ENCODE results near the gene GJB2. TPM values are rescaled to one million over a fixed set of nuclear protein-coding genes. Genes with fewer than 3 reads are reported as not detected.

Gene GJB2
- total and polyA plus RNA-seq, 2 of the 4 experiments (the other 2 are of a cell fraction) = under 0.01 to 0.17 TPM

GRCh38 chr13:20188667-20189553, 3.8 kb downstream of the GJB2 start:
- no peak for TF ChIP-seq CEBPB (IDR thresholded peaks at IDR 0.05; ENCODE audit: low read depth, low read length)
- no peak for TF ChIP-seq RCOR1 (IDR thresholded peaks at IDR 0.05; ENCODE audit: insufficient replicate concordance, low read length)
- TF ChIP-seq ELK1 (IDR thresholded peaks at IDR 0.05; ENCODE audit: borderline replicate concordance, low read depth, low read length) = no peak
- TF ChIP-seq FOS (IDR thresholded peaks at IDR 0.05; ENCODE audit: low read depth, low read length) = no peak
- 0 out of 2 replicates have a peak, but pooled peaks have one; percentile 15 for TF ChIP-seq CTCF (conservative IDR thresholded peaks at IDR 0.05; ENCODE audit: low read depth, low read length)
- no peak for ATAC-seq (ENCODE audit: low read depth)

More at GRCh38 chr13:20188667-20189553, 3.8 kb downstream of the GJB2 start:
- Histone ChIP-seq H3K79me1 (ENCODE audit: low read depth in 1 of 2, low read length in 2 of 2) (no peaks in the 10 kb centered on the region), H4K91ac (ENCODE audit: insufficient read depth, low read depth, low read length) (no peak overlapping the region), H3K4me2 (ENCODE audit: low read depth, low read length) (no peak overlapping the region), H2BK20ac (ENCODE audit: low read depth, low read length) (no peak overlapping the region), H3K23ac (ENCODE audit: low read depth, low read length) (no peak overlapping the region), H3K9ac (ENCODE audit: low read depth, low read length) (no peak overlapping the region), H3K4ac (ENCODE audit: low read depth, low read length) (no peak overlapping the region), H2AK5ac (ENCODE audit: low read depth, low read length) (no peak overlapping the region), H2AFZ (replicated peaks; ENCODE audit: low read length, poor library complexity) (no peak overlapping the region), H3K18ac (ENCODE audit: low read depth, low read length) (no peak overlapping the region), H3K9me3 (ENCODE audit: control insufficient read depth, insufficient read depth, low read length) (no peaks in the 10 kb centered on the region), H3K9me1 (ENCODE audit: insufficient read depth, low read length) (0 out of 2 replicates have a peak, but pooled peaks cover 2% of the 10 kb centered on the region), H2BK15ac (ENCODE audit: low read depth, low read length) (no peak overlapping the region; the same call in 2 of the 3 replicates), H3K27me3 (ENCODE audit: control insufficient read depth, insufficient read depth, low read length) (peaks cover 39% of the 10 kb centered on the region), H2AK9ac (replicated peaks; ENCODE audit: low read depth, low read length, poor library complexity) (no peak overlapping the region), H2BK5ac (ENCODE audit: low read depth, low read length, poor library complexity, severe bottlenecking) (no peak overlapping the region), H3K14ac (replicated peaks; ENCODE audit: low read depth, low read length) (no peak overlapping the region), H2BK120ac (ENCODE audit: low read depth, low read length) (no peak overlapping the region), H3K36me3 (ENCODE audit: control insufficient read depth, insufficient read depth, low read length) (no peaks in the 10 kb centered on the region), H3K4me3 (ENCODE audit: insufficient read depth, low read depth, low read length) (no peak overlapping the region), H3K27ac (ENCODE audit: insufficient read depth, low read length) (no peak overlapping the region), H4K20me1 (ENCODE audit: insufficient read depth, low read length) (no peaks in the 10 kb centered on the region), H4K8ac (ENCODE audit: low read depth in 2 of 2, low read length in 2 of 2) (no peak overlapping the region), H4K5ac (ENCODE audit: low read depth, low read length) (no peak overlapping the region), H3K56ac (ENCODE audit: extremely low read depth, insufficient read depth, low read length) (no peak overlapping the region), H3K4me1 (ENCODE audit: control insufficient read depth, insufficient read depth, low read length) (peaks cover 6% of the 10 kb centered on the region)
- intact Hi-C loops (cut with micrococcal nuclease) (no loop called here), in situ Hi-C loops (cut with MboI; ENCODE audit: low sequenced_read_pairs) (loop anchor here (5.0 to 25.0 kb wide), 5 partner anchors 293 to 1298 kb away; partner anchors contain the start of gene IL17D), dilution Hi-C loops (cut with HindIII; ENCODE audit: low sequenced_read_pairs, unreplicated experiment) (loop anchor here (25.0 kb wide), 1 partner anchor 298 kb away; no protein-coding TSS in a partner anchor)
- 89% methylated on average over 17 of the region's 28 CpGs; no CpG with 5 or more reads in 1 of the 2 experiments for WGBS, 2 experiments (ENCODE audit: extremely low coverage in 2 of 2, insufficient read length in 1 of 2)
- no peak for DNase-seq
- ChIA-PET CTCF (no interaction called here), POLR2A (ENCODE audit: unreplicated experiment) (no interaction called here)
- BruUV-seq (replicated peaks) = no TSS peak
